Measurements from ENCODE around the gene INHBC.

INHBC gene

GRCh38 chr12:57431654-57432188 is 2.9 kb upstream of the INHBC start:
- Histone ChIP-seq H3K4me1 (ENCODE audit: control insufficient read depth, insufficient read depth, low read length) (no peaks in the 10 kb centered on the region; the same call in 1 of the 2 replicates), H3K36me3 (ENCODE audit: control insufficient read depth in 2 of 2, insufficient read depth in 1 of 2, low read length in 2 of 2) (no peaks in the 10 kb centered on the region; a peak in 1 of 3 replicates), H3K27ac (ENCODE audit: extremely low read depth, low read depth, low read length) (peak overlapping the region; percentile 88; the same call in 1 of the 2 replicates), H3K9me3 (ENCODE audit: control insufficient read depth, insufficient read depth, low read depth, low read length) (no peaks in the 10 kb centered on the region), H3K4me3 (ENCODE audit: low read depth, low read length) (no peak overlapping the region; the same call in 1 of the 2 replicates)
- TF ChIP-seq ZNF132 (tag by site-specific recombination; IDR thresholded peaks at IDR 0.05; ENCODE audit: borderline replicate concordance), result no peak
- TF ChIP-seq ZNF202 (tag by site-specific recombination; IDR thresholded peaks at IDR 0.05; ENCODE audit: borderline replicate concordance), result no peak
- TF ChIP-seq PRDM1 (tag by site-specific recombination; IDR thresholded peaks at IDR 0.05), result no peak
- TF ChIP-seq ZNF211 (tag by site-specific recombination; IDR thresholded peaks at IDR 0.05; ENCODE audit: low read depth), result no peak
- TF ChIP-seq, protein P1, sequence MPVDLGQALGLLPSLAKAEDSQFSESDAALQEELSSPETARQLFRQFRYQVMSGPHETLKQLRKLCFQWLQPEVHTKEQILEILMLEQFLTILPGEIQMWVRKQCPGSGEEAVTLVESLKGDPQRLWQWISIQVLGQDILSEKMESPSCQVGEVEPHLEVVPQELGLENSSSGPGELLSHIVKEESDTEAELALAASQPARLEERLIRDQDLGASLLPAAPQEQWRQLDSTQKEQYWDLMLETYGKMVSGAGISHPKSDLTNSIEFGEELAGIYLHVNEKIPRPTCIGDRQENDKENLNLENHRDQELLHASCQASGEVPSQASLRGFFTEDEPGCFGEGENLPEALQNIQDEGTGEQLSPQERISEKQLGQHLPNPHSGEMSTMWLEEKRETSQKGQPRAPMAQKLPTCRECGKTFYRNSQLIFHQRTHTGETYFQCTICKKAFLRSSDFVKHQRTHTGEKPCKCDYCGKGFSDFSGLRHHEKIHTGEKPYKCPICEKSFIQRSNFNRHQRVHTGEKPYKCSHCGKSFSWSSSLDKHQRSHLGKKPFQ (tag by site-specific recombination; IDR thresholded peaks at IDR 0.05), result no peak
- CTCF ChIA-PET, result interaction anchor here (6.8 kb wide), 1 partner anchor 22 kb away, joined by 45 read pairs; the partner anchor contains the start of gene INHBE
- POLR2A ChIA-PET, result interaction anchor here (1.0 kb wide), 1 partner anchor 27 kb away, joined by 3 read pairs; no protein-coding TSS in a partner anchor

DNA sequence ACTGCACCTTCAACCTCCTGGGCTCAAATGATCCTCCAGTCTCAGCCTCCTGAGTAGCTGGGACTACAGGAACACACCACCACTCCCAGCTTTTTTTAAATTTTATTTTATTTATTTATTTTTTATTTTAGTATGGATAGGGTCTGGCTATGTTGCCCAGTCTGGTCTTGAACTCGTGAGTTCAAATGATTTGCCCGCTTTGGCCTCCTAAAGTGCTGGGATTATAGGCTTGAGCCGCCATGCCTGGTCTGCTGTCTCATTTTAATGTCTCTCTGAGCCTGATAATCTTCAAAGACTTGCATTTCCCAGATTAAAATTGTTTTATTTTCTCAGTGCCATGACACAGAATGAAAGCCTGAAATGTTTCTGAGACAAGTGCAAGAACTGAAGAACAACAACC is 1.2 kb upstream of the INHBC start:
- no peak for TF ChIP-seq GLI4 (tag by site-specific recombination; IDR thresholded peaks at IDR 0.05)
- TF ChIP-seq ZNF121 (tag by site-specific recombination; IDR thresholded peaks at IDR 0.05), result peak; percentile 76; the same call in 1 of the 2 replicates

DNA sequence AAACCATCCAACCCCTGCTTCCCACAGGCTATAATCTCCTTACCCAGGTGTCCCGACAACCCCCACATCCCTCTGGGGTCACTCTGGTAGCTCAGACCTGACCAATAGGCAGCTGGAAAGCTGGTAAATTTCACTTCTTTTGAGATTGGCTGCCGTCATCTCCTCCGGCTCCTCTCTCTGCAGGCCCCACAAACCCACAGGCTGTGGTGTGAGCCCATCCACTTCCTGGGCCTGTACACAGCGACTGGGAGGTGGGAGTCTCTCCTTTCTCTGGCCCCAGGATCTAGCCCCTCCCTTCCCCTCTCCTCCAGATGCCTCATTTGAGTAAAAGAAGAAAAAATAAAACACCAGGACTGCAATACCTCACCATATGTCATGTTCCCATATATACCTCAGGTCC is 709 bp downstream of the INHBC start:
- POLR2A ChIA-PET, result no interaction called here

More for the DNA sequence above, 1.2 kb upstream of the INHBC start:
- Histone ChIP-seq H3K4me1 (ENCODE audit: control insufficient read depth, insufficient read depth, low read length) (no peaks in the 10 kb centered on the region; the same call in 1 of the 2 replicates), H3K4me3 (ENCODE audit: low read depth, low read length) (no peak overlapping the region), H3K36me3 (ENCODE audit: control insufficient read depth in 2 of 2, insufficient read depth in 1 of 2, low read length in 2 of 2) (no peaks in the 10 kb centered on the region; a peak in 1 of 3 replicates), H3K9me3 (ENCODE audit: control insufficient read depth, insufficient read depth, low read depth, low read length) (no peaks in the 10 kb centered on the region), H3K27ac (ENCODE audit: extremely low read depth, low read depth, low read length) (no peak overlapping the region)
- ChIA-PET CTCF (interaction anchor here (0.6 to 6.8 kb wide), 5 partner anchors 13 to 827 kb away, joined by 3 to 45 read pairs (median 3); partner anchors contain the start of gene INHBE), POLR2A (no interaction called here)

DNA sequence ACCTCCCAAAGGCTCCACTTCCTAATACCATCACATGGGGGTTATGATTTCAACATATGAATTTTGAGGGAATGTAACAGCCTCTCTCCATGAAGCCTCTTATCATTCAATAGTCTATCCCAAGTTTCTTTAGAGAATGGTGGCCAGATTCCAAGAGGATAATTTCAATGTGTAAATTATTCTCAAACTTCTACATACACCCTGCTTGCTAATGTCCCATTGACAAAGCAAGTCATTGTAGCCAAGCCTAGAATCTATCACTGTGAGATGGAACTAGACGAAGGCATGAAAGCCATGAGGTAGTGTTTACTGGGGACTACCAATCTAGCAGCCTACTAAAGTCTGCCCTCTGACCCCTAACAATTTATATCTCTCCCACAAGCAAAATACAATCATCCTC is 3.8 kb downstream of the INHBC start:
- Histone ChIP-seq H3K4me1 (ENCODE audit: control insufficient read depth, insufficient read depth, low read length) (no peaks in the 10 kb centered on the region), H3K4me3 (ENCODE audit: low read depth, low read length) (no peak overlapping the region), H3K9me3 (ENCODE audit: control insufficient read depth, insufficient read depth, low read depth, low read length) (no peaks in the 10 kb centered on the region), H3K27ac (ENCODE audit: extremely low read depth, low read depth, low read length) (no peak overlapping the region), H3K36me3 (ENCODE audit: control insufficient read depth in 2 of 2, insufficient read depth in 1 of 2, low read length in 2 of 2) (no peaks in the 10 kb centered on the region)
- CTCF ChIA-PET, result interaction anchor here (0.6 to 1.2 kb wide), 2 partner anchors 21 to 131 kb away, joined by 3 to 5 read pairs; partner anchors contain the start of gene GLI1
- POLR2A ChIA-PET, result no interaction called here
- no peak for TF ChIP-seq TRIM28 (IDR thresholded peaks at IDR 0.05; ENCODE audit: borderline replicate concordance, low read length)
- TF ChIP-seq KLF16 (tag by site-specific recombination; IDR thresholded peaks at IDR 0.05), result no peak

More for the DNA sequence above, 709 bp downstream of the INHBC start:
- CTCF ChIA-PET, result interaction anchor here (0.8 to 6.8 kb wide), 2 partner anchors 18 to 219 kb away, joined by 3 to 45 read pairs; partner anchors contain the start of genes INHBE and NXPH4
- no peak overlapping the region for H3K4me3 ChIP-seq (ENCODE audit: low read depth, low read length)
- TF ChIP-seq ZNF626 (tag by site-specific recombination; IDR thresholded peaks at IDR 0.05) (no peak), ZNF24 (tag by site-specific recombination; IDR thresholded peaks at IDR 0.05) (no peak), SP7 (tag by site-specific recombination; IDR thresholded peaks at IDR 0.05) (no peak), ZNF473 (tag by site-specific recombination; IDR thresholded peaks at IDR 0.05) (no peak), ZNF654 (tag by site-specific recombination; IDR thresholded peaks at IDR 0.05; ENCODE audit: low read depth) (no peak), GLIS2 (tag by site-specific recombination; IDR thresholded peaks at IDR 0.05) (no peak), FEZF1 (tag by site-specific recombination; IDR thresholded peaks at IDR 0.05) (no peak), ZNF146 (tag by site-specific recombination; IDR thresholded peaks at IDR 0.05) (no peak), ZNF433 (tag by site-specific recombination; IDR thresholded peaks at IDR 0.05; ENCODE audit: low read depth) (no peak), ZNF544 (tag by site-specific recombination; IDR thresholded peaks at IDR 0.05) (no peak), ZNF223 (tag by site-specific recombination; IDR thresholded peaks at IDR 0.05) (no peak)
- H3K4me1 ChIP-seq (ENCODE audit: control insufficient read depth, insufficient read depth, low read length), result no peaks in the 10 kb centered on the region
- H3K27ac ChIP-seq (ENCODE audit: extremely low read depth, low read depth, low read length), result no peak overlapping the region
- no peaks in the 10 kb centered on the region for H3K9me3 ChIP-seq (ENCODE audit: control insufficient read depth, insufficient read depth, low read depth, low read length)
- H3K36me3 ChIP-seq (ENCODE audit: control insufficient read depth in 2 of 2, insufficient read depth in 1 of 2, low read length in 2 of 2), result no peaks in the 10 kb centered on the region
